ENCODE data around the gene FANCC.

- TF ChIP-seq CTCF (conservative IDR thresholded peaks at IDR 0.05 in 1 of 2, IDR thresholded peaks at IDR 0.05 in 1 of 2; ENCODE audit: low read depth in 1 of 2, low read length in 2 of 2) (no peak), EZH2 (IDR thresholded peaks at IDR 0.05; ENCODE audit: low read length, missing control alignments) (no peak)
Measured at GRCh38 chr9:95302479-95302878, 15.0 kb downstream of the FANCC start.
